B cell (primary cell): ENCODE results near the gene IFIT2. TPM values are rescaled to one million over a fixed set of nuclear protein-coding genes. Genes with fewer than 3 reads are reported as not detected.
"Not testable (repeated sequence)": the region's sequence is repeated elsewhere in the genome, so short reads cannot be mapped to it uniquely, and the experiment has no call there.

Experiments
- ATAC-seq: fragments of 200-7000 bp; cut with Tn5 transposase; one replicate; pipeline ENCODE4 v1.10.0; 2021; ENCODE audit warnings: low read depth, mild to moderate bottlenecking, moderate number of reproducible peaks, moderate library complexity
- CTCF ChIA-PET: fragments of 350-600 bp; sonication (Branson Sonifier 250); formaldehyde crosslinking; loops from one replicate; lab custom pipeline; 2021; ENCODE audit warnings: antibody characterized with exemption, inconsistent platforms; lab: Charles Lee
- POLR2A ChIA-PET: fragments of 350-600 bp; sonication (Branson Sonifier 250); formaldehyde crosslinking; loops from one replicate; lab custom pipeline; 2021; ENCODE audit warnings: antibody characterized with exemption; lab: Charles Lee
- DNase-seq: peaks from one replicate; pipeline ENCODE4 v3.0.0; 2013
- H2AFZ ChIP-seq: 2 replicates; pipeline ENCODE4 v1.6.1; 2012; ENCODE audit warnings: mild to moderate bottlenecking, low read depth, low read length; ENCODE audit not compliant: insufficient read depth, poor library complexity, severe bottlenecking
- H3K27ac ChIP-seq, 2 donors: 1 replicate in 1 of 2; 2 replicates in 1 of 2; pipeline ENCODE4 v1.5.1; 2012 to 2013; ENCODE audit warnings: low read length in 2 of 2, mild to moderate bottlenecking in 2 of 2, moderate library complexity in 1 of 2
- H3K27me3 ChIP-seq, 4 experiments: fragments of 200-600 bp in 1 of 4; sonication (generic) in 1 of 4; replicated peaks in 1 of 4; 1 replicate in 2 of 4; 2 replicates in 2 of 4; pipeline versions ENCODE4 v1.6.1 to v1.7.0; 2013 to 2016; ENCODE audit warnings: low read length in 3 of 4, mild to moderate bottlenecking in 2 of 4, mixed read lengths in 1 of 4, moderate library complexity in 1 of 4; ENCODE audit not compliant: insufficient read depth in 4 of 4, control insufficient read depth in 3 of 4; ENCODE audit errors: control extremely low read depth in 1 of 4
- H3K36me3 ChIP-seq, 2 experiments: replicated peaks in 1 of 2; 1 replicate in 1 of 2; 2 replicates in 1 of 2; pipeline versions ENCODE4 v1.6.1 to v1.7.1; 2013; ENCODE audit warnings: low read length in 1 of 2; ENCODE audit not compliant: insufficient read depth in 2 of 2, control insufficient read depth in 1 of 2; ENCODE audit errors: control extremely low read depth in 1 of 2, extremely low read depth in 1 of 2
- H3K4me1 ChIP-seq, 2 donors: fragments of 200-600 bp in 1 of 2; sonication (generic) in 1 of 2; 1 replicate in 1 of 2; 2 replicates in 1 of 2; pipeline versions ENCODE4 v1.5.1 to v1.6.1; 2013 to 2017; ENCODE audit warnings: low read length in 2 of 2; ENCODE audit not compliant: control insufficient read depth in 2 of 2, insufficient read depth in 2 of 2
- H3K4me2 ChIP-seq: replicated peaks from 2 replicates; pipeline ENCODE3; 2012; ENCODE audit warnings: mild to moderate bottlenecking, low read depth, low read length; ENCODE audit not compliant: poor library complexity, severe bottlenecking
- H3K4me3 ChIP-seq, 5 experiments: fragments of 200-600 bp in 1 of 5; sonication (generic) in 1 of 5; 1 replicate in 3 of 5; 2 replicates in 2 of 5; pipeline versions ENCODE4 v1.5.1 to v1.7.0; 2011 to 2016; ENCODE audit warnings: low read length in 4 of 5, mild to moderate bottlenecking in 4 of 5, low read depth in 2 of 5, control low read depth in 1 of 5, moderate library complexity in 1 of 5; ENCODE audit not compliant: insufficient read depth in 1 of 5; ENCODE audit errors: control extremely low read depth in 1 of 5, extremely low read depth in 1 of 5
- H3K79me2 ChIP-seq: fragments of 200-600 bp; sonication (generic); one replicate; pipeline ENCODE4 v1.6.0; 2016; ENCODE audit warnings: low read length; ENCODE audit not compliant: control insufficient read depth, insufficient read depth
- H3K9ac ChIP-seq: fragments of 200-600 bp; sonication (generic); 2 replicates; pipeline ENCODE4 v1.6.1; 2017; ENCODE audit warnings: mild to moderate bottlenecking, low read length, moderate library complexity
- H3K9me3 ChIP-seq, 3 donors: one replicate each; pipeline versions ENCODE4 v1.6.1 to v1.7.1; 2013; ENCODE audit warnings: low read length in 2 of 3; ENCODE audit not compliant: control insufficient read depth in 2 of 3, insufficient read depth in 1 of 3; ENCODE audit errors: control extremely low read depth in 1 of 3
- H4K20me1 ChIP-seq: 2 replicates; pipeline ENCODE4 v1.6.0; 2012; ENCODE audit warnings: mild to moderate bottlenecking, low read length; ENCODE audit not compliant: insufficient read depth, control insufficient read depth, poor library complexity, severe bottlenecking
- H3K27ac Mint-ChIP-seq: one replicate; pipeline ENCODE4 v1.8.0; 2021; ENCODE audit warnings: mixed read lengths
- H3K27me3 Mint-ChIP-seq: one replicate; pipeline ENCODE4 v1.8.0; 2021; ENCODE audit warnings: mixed read lengths
- H3K4me1 Mint-ChIP-seq: one replicate; pipeline ENCODE4 v1.8.0; 2021; ENCODE audit warnings: mixed read lengths
- H3K4me3 Mint-ChIP-seq: one replicate; pipeline ENCODE4 v1.8.0; 2021; ENCODE audit warnings: mixed read lengths
- H3K9me3 Mint-ChIP-seq: one replicate; pipeline ENCODE4 v1.8.0; 2022; ENCODE audit warnings: mixed read lengths; ENCODE audit not compliant: insufficient read depth
- CTCF ChIP-seq: fragments of 200-600 bp; IDR thresholded peaks from one replicate; pipeline ENCODE4 v1.8.0; 2022; ENCODE audit warnings: antibody characterized with exemption, mild to moderate bottlenecking
- EZH2 ChIP-seq: IDR thresholded peaks from 2 replicates; pipeline ENCODE4 v1.6.1; 2012; ENCODE audit warnings: borderline replicate concordance, low read depth, mild to moderate bottlenecking, moderate library complexity, low read length; ENCODE audit not compliant: insufficient read depth, poor library complexity, severe bottlenecking
- WGBS: methylation state at CpG from one replicate; pipeline ENCODE4 v1.1.5; 2013; ENCODE audit warnings: missing lambda C conversion rate; ENCODE audit not compliant: insufficient coverage; 5-methylcytosine and 5-hydroxymethylcytosine counted together
- intact Hi-C: fragments of 100-400 bp; cut with micrococcal nuclease; formaldehyde crosslinking; loops from one replicate; pipeline ENCODE4 v1.10.0; 2022
- polyA plus RNA-seq: library from polyadenylated mRNA; depleted of rRNA; stranded (reverse); fragments of >200 nt; gene quantifications from 2 replicates; pipeline ENCODE4 v1.2.3, GENCODE V29; 2012
- total RNA-seq, 2 donors: library from RNA; stranded (reverse); fragments of 120-200 nt in 1 of 2; gene quantifications; 1 replicate in 1 of 2; 2 replicates in 1 of 2; pipeline versions ENCODE4 v1.2.3 to v1.2.4, GENCODE V29; 2013 to 2022

The IFIT2 gene
- total and polyA plus RNA-seq, 2 donors (not counting 1 experiment from before 2014, with no cell fraction given) = 3.6 to 12.4 TPM

DNA sequence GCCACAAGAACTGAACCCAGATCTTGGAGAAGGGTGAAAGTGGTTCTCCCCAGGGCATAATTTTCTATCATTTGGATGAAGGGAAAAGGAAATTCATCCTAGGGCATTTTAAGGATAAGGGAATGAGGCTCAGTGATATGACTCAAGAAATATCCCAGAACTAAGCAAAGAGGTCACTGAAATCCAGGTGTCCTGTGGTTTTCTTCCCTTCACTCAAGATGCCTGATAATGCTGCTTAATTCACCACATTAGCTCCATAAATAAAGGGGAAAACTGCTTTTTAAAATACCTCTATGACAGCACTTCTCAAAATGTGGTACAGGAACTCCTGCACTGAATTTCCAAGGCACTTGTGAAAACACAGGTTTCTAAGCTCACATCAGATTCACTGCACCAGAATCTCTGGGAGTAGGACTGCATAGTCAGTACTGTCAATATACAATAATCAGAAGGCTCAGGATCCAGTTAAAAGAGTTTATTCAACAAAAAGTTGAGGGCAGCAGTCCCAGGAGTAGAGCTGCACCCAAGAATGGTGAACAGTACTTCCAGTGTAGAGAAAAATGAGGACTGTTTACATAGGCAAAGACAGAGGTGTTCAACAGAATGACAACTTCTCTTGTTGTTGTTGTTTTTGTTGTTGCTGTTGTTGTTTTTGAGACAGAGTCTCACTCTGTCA lies 28.8 kb downstream of the IFIT2 start:
- TF ChIP-seq CTCF = no peak
- TF ChIP-seq EZH2 = no peak
- DNase-seq (no peak), ATAC-seq (no peak)
- no peaks in the 10 kb centered on the region for H3K9me3 ChIP-seq
- H3K27ac Mint-ChIP-seq = peak overlapping the region; percentile 78
- peaks cover 55% of the 10 kb centered on the region for H3K4me1 Mint-ChIP-seq
- H3K4me3 Mint-ChIP-seq = peak overlapping the region; percentile 48
- no peaks in the 10 kb centered on the region for H3K27me3 Mint-ChIP-seq
- H3K4me3 ChIP-seq = no peak overlapping the region
- intact Hi-C loops = no loop called here
- H3K9me3 Mint-ChIP-seq = no peaks in the 10 kb centered on the region
- H4K20me1 ChIP-seq = no peaks in the 10 kb centered on the region
- ChIA-PET CTCF (interaction anchor here (1.5 kb wide), 1 partner anchor 29 kb away, joined by 4 read pairs; the partner anchor contains the start of gene IFIT2), POLR2A (no interaction called here)
- peak overlapping the region in 1 of 2 donors; percentile 91 for H3K27ac ChIP-seq
- H2AFZ ChIP-seq = no peak overlapping the region
- H3K4me1 ChIP-seq = peaks cover 46 to 73% of the 10 kb centered on the region in 2 donors
- no peak overlapping the region for H3K4me2 ChIP-seq
- no peak overlapping the region for H3K9ac ChIP-seq
- H3K27me3 ChIP-seq = no peaks in the 10 kb centered on the region
- peaks cover 30% of the 10 kb centered on the region for H3K79me2 ChIP-seq
- no peaks in the 10 kb centered on the region for H3K36me3 ChIP-seq

- ChIA-PET POLR2A (interaction anchor here (1.1 to 1.4 kb wide), 2 partner anchors 30 to 82 kb away, joined by 6 to 7 read pairs; partner anchors contain the start of genes IFIT2 and IFIT5), CTCF (interaction anchor here (0.7 to 1.7 kb wide), 4 partner anchors 30 to 86 kb away, joined by 3 to 7 read pairs (median 5); partner anchors contain the start of genes IFIT2 and IFIT5)
- H3K9ac ChIP-seq = peak overlapping the region; percentile 63
- peak overlapping the region; percentile 78 for H3K4me2 ChIP-seq
- peaks cover 37% of the 10 kb centered on the region for H3K79me2 ChIP-seq
- 57% methylated on average over 9 of the region's 14 CpGs for WGBS
- Mint-ChIP-seq H3K4me1 (peaks cover 56% of the 10 kb centered on the region), H3K4me3 (peak overlapping the region; percentile 81), H3K27ac (peak overlapping the region; percentile 87)
- not testable (repeated sequence) for H3K9me3 Mint-ChIP-seq, DNase-seq, ATAC-seq, H4K20me1 ChIP-seq, H3K27me3 ChIP-seq, H3K27me3 Mint-ChIP-seq, H3K36me3 ChIP-seq, H3K9me3 ChIP-seq
- peak overlapping the region; percentile 56 for H2AFZ ChIP-seq
- H3K4me3 ChIP-seq = peak overlapping the region in 4 of 5 experiments; percentile 41 to 68 (median 46)
- H3K27ac ChIP-seq = peak overlapping the region; percentile 70 to 91
- intact Hi-C loops = loop anchor here (1.0 kb wide), 3 partner anchors 30 to 83 kb away; partner anchors contain the start of genes IFIT1 and IFIT5
- peaks cover 46 to 73% of the 10 kb centered on the region in 2 donors for H3K4me1 ChIP-seq
Observed at GRCh38 chr10:89331487-89332122, 29.8 kb downstream of the IFIT2 start.
